SK-N-SH (cell line): ENCODE measurements around the gene GDPD4. TPM values are rescaled to one million over a fixed set of nuclear protein-coding genes. Genes with fewer than 3 reads are reported as not detected.

Experiments used
- CTCF ChIA-PET: fragments of 300-600, 350-600 bp; formaldehyde crosslinking; extraction: SDS; loops from one replicate; lab custom pipeline; 2021; lab: Yijun Ruan, JAX
- POLR2A ChIA-PET: fragments of 350-600 bp; sonication (Branson Sonifier 250); formaldehyde crosslinking; extraction: SDS; loops from one replicate; lab custom pipeline; 2020; ENCODE audit warnings: antibody characterized with exemption, inconsistent platforms; lab: Yijun Ruan, JAX
- DNase-seq: peaks from one replicate; pipeline ENCODE4 v3.0.0; 2012
- H2AFZ ChIP-seq: fragments of 200-600 bp; sonication (generic); 2 replicates; pipeline ENCODE4 v1.8.1; 2016; ENCODE audit warnings: antibody characterized with exemption, mild to moderate bottlenecking, low read depth
- H3F3A ChIP-seq: fragments of 200-600 bp; sonication (generic); replicated peaks from 2 replicates; pipeline ENCODE3; 2016; ENCODE audit warnings: antibody characterized with exemption, mild to moderate bottlenecking; ENCODE audit not compliant: insufficient read depth
- H3K27ac ChIP-seq, 2 experiments: fragments of 200-500 bp in 1 of 2; fragments of 200-600 bp in 1 of 2; sonication (Bioruptor generic) in 1 of 2; sonication (generic), shearing (Covaris generic) in 1 of 2; 2 replicates each; pipeline versions ENCODE4 v1.5.1 to v1.6.1; 2014 to 2016; ENCODE audit warnings: low read depth in 2 of 2, inconsistent platforms in 1 of 2, low read length in 1 of 2, mild to moderate bottlenecking in 1 of 2, mixed read lengths in 1 of 2
- H3K27me3 ChIP-seq: fragments of 200-600 bp; sonication (generic), shearing (Covaris generic); 2 replicates; pipeline ENCODE4 v1.6.1; 2016; ENCODE audit warnings: mixed run types; ENCODE audit not compliant: insufficient read depth
- H3K36me3 ChIP-seq, 2 experiments: fragments of 200-500 bp in 1 of 2; fragments of 200-600 bp in 1 of 2; sonication (Bioruptor generic) in 1 of 2; sonication (generic) in 1 of 2; replicated peaks in 1 of 2; 2 replicates each; pipeline versions ENCODE3 to v1.5.1; 2014 to 2016; ENCODE audit warnings: low read length in 1 of 2, mild to moderate bottlenecking in 1 of 2; ENCODE audit not compliant: insufficient read depth in 2 of 2, control insufficient read depth in 1 of 2
- H3K4me1 ChIP-seq, 2 experiments: fragments of 200-500 bp in 1 of 2; fragments of 200-600 bp in 1 of 2; sonication (Bioruptor generic) in 1 of 2; sonication (generic), shearing (Covaris generic) in 1 of 2; 2 replicates each; pipeline versions ENCODE4 v1.5.1 to v1.6.1; 2014 to 2016; ENCODE audit warnings: low read depth in 1 of 2, low read length in 1 of 2, mixed run types in 1 of 2; ENCODE audit not compliant: insufficient read depth in 2 of 2, control insufficient read depth in 1 of 2
- H3K4me2 ChIP-seq: fragments of 200-600 bp; sonication (generic), shearing (Covaris generic); 2 replicates; pipeline ENCODE4 v1.6.1; 2017; ENCODE audit warnings: mixed run types
- H3K4me3 ChIP-seq, 2 experiments: fragments of 200-500 bp in 1 of 2; fragments of 200-600 bp in 1 of 2; sonication (Bioruptor generic) in 1 of 2; sonication (generic), shearing (Covaris generic) in 1 of 2; 2 replicates each; pipeline versions ENCODE4 v1.5.1 to v1.8.1; 2014 to 2016; ENCODE audit warnings: low read depth in 2 of 2, inconsistent platforms in 1 of 2, low read length in 1 of 2, mild to moderate bottlenecking in 1 of 2, mixed read lengths in 1 of 2, moderate library complexity in 1 of 2
- H3K79me2 ChIP-seq: fragments of 200-600 bp; sonication (generic); 2 replicates; pipeline ENCODE4 v1.8.1; 2017; ENCODE audit warnings: mild to moderate bottlenecking; ENCODE audit not compliant: insufficient read depth
- H3K9ac ChIP-seq: fragments of 200-600 bp; sonication (generic); 2 replicates; pipeline ENCODE4 v1.6.1; 2017; ENCODE audit warnings: mixed run types
- H3K9me2 ChIP-seq: fragments of 200-600 bp; sonication (generic); 2 replicates; pipeline ENCODE4 v1.6.1; 2017; ENCODE audit warnings: mixed run types
- H3K9me3 ChIP-seq: fragments of 200-600 bp; sonication (generic); 2 replicates; pipeline ENCODE4 v1.6.1; 2017; ENCODE audit warnings: mixed run types, mild to moderate bottlenecking, moderate library complexity
- H4K20me1 ChIP-seq: fragments of 200-600 bp; sonication (generic); 2 replicates; pipeline ENCODE4 v1.6.1; 2017; ENCODE audit warnings: mild to moderate bottlenecking, mixed run types; ENCODE audit not compliant: insufficient read depth
- EP300 ChIP-seq, 2 experiments: IDR thresholded peaks; 2 replicates each; pipeline versions ENCODE4 v1.4.0 to v1.6.1; 2012; ENCODE audit warnings: borderline replicate concordance in 1 of 2, low read depth in 1 of 2, low read length in 1 of 2
- EZH2phosphoT487 ChIP-seq: fragments of 200-600 bp; sonication (generic); IDR thresholded peaks from 2 replicates; pipeline ENCODE4 v1.6.1; 2017; ENCODE audit warnings: low read depth, mixed run types, mild to moderate bottlenecking, antibody characterized with exemption, moderate library complexity, borderline replicate concordance
- FOSL2 ChIP-seq: IDR thresholded peaks from 2 replicates; pipeline ENCODE4 v1.4.0; 2012; ENCODE audit warnings: low read depth, mild to moderate bottlenecking, moderate library complexity, borderline replicate concordance
- FOXM1 ChIP-seq: IDR thresholded peaks from 2 replicates; pipeline ENCODE4 v1.4.0; 2012; ENCODE audit warnings: low read depth, mild to moderate bottlenecking
- GATA2 ChIP-seq: sonication (generic); formaldehyde crosslinking; IDR thresholded peaks from 2 replicates; pipeline ENCODE4 v1.5.0; 2020; ENCODE audit warnings: mild to moderate bottlenecking, missing genetic modification reagents
- JUND ChIP-seq: IDR thresholded peaks from 2 replicates; pipeline ENCODE4 v1.4.0; 2012
- NFIC ChIP-seq: IDR thresholded peaks from 2 replicates; pipeline ENCODE4 v1.4.0; 2012; ENCODE audit warnings: borderline replicate concordance
- POLR2AphosphoS5 ChIP-seq: IDR thresholded peaks from 2 replicates; pipeline ENCODE4 v1.6.1; 2012; ENCODE audit warnings: low read depth, low read length
- RAD21 ChIP-seq: IDR thresholded peaks from 2 replicates; pipeline ENCODE4 v1.6.1; 2012; ENCODE audit warnings: mild to moderate bottlenecking, low read length
- RXRA ChIP-seq: IDR thresholded peaks from 2 replicates; pipeline ENCODE4 v1.4.0; 2012; ENCODE audit warnings: low read depth, mild to moderate bottlenecking, borderline replicate concordance
- SIN3A ChIP-seq: IDR thresholded peaks from 2 replicates; pipeline ENCODE4 v1.6.1; 2012; ENCODE audit warnings: low read depth, mild to moderate bottlenecking, low read length, moderate library complexity, borderline replicate concordance
- TAF1 ChIP-seq: IDR thresholded peaks from 2 replicates; pipeline ENCODE4 v1.6.1; 2012; ENCODE audit warnings: low read depth, mild to moderate bottlenecking, low read length, moderate library complexity, borderline replicate concordance
- TCF12 ChIP-seq: IDR thresholded peaks from 2 replicates; pipeline ENCODE4 v1.4.0; 2012
- TEAD4 ChIP-seq: IDR thresholded peaks from 2 replicates; pipeline ENCODE4 v1.4.0; 2012; ENCODE audit warnings: mild to moderate bottlenecking, borderline replicate concordance; ENCODE audit not compliant: insufficient read depth
- YY1 ChIP-seq: IDR thresholded peaks from 2 replicates; pipeline ENCODE4 v1.4.0; 2012; ENCODE audit warnings: low read depth, mild to moderate bottlenecking
- WGBS: methylation state at CpG from one replicate; pipeline ENCODE4 v1.1.6; 2017; ENCODE audit warnings: low lambda C conversion rate; 5-methylcytosine and 5-hydroxymethylcytosine counted together
- polyA plus RNA-seq, 3 experiments: library from polyadenylated mRNA; depleted of rRNA; stranded (reverse); fragments of >200 nt; gene quantifications; 2 replicates each; pipeline ENCODE4 v1.2.3, GENCODE V29; 2012
- TF ChIP-seq, protein P1 (sequence below): IDR thresholded peaks from 2 replicates; pipeline ENCODE4; 2012
- TF ChIP-seq, protein P2 (sequence below): IDR thresholded peaks from 2 replicates; pipeline ENCODE4 v1.6.1; 2012; ENCODE audit warnings: mild to moderate bottlenecking, low read depth, low read length, moderate library complexity

Gene GDPD4
- polyA plus RNA-seq, 1 of the 3 experiments (the other 2 are of a cell fraction) = not detected

GRCh38 chr11:77346906-77347603 lies 45.6 kb upstream of the GDPD4 start:
- Histone ChIP-seq H3K9ac (no peak overlapping the region), H3K27me3 (no peaks in the 10 kb centered on the region), H4K20me1 (no peaks in the 10 kb centered on the region), H3F3A (peaks cover 8% of the 10 kb centered on the region), H3K79me2 (no peaks in the 10 kb centered on the region), H3K36me3 (no peaks in the 10 kb centered on the region), H3K4me2 (0 out of 2 replicates have a peak overlapping the region, but pooled peaks have one; percentile 0), H3K4me3 (no peak overlapping the region), H3K4me1 (peaks cover 0 to 10% of the 10 kb centered on the region in 2 experiments; a peak in 1 of 4 replicates), H3K27ac (peak overlapping the region in 1 of 2 experiments; percentile 60; a peak in 2 of 4 replicates), H3K9me2 (no peaks in the 10 kb centered on the region), H3K9me3 (no peaks in the 10 kb centered on the region), H2AFZ (no peak overlapping the region)
- 69% methylated on average over 2 of the region's 2 CpGs for WGBS
- ChIA-PET CTCF (no interaction called here), POLR2A (no interaction called here)
- TF ChIP-seq NFIC = peak; percentile 41; the same call in 1 of the 2 replicates
- 0 out of 2 replicates have a peak, but pooled peaks have one; percentile 32 for TF ChIP-seq FOSL2
- TF ChIP-seq TEAD4 = 0 out of 2 replicates have a peak, but pooled peaks have one; percentile 51
- no peak for TF ChIP-seq RXRA
- TF ChIP-seq, protein P1, sequence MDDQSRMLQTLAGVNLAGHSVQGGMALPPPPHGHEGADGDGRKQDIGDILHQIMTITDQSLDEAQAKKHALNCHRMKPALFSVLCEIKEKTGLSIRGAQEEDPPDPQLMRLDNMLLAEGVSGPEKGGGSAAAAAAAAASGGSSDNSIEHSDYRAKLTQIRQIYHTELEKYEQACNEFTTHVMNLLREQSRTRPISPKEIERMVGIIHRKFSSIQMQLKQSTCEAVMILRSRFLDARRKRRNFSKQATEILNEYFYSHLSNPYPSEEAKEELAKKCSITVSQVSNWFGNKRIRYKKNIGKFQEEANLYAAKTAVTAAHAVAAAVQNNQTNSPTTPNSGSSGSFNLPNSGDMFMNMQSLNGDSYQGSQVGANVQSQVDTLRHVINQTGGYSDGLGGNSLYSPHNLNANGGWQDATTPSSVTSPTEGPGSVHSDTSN = peak; percentile 69
- 0 out of 2 replicates have a peak, but pooled peaks have one; percentile 22 for TF ChIP-seq POLR2AphosphoS5
- peak; percentile 66 for TF ChIP-seq TCF12
- TF ChIP-seq, protein P2, sequence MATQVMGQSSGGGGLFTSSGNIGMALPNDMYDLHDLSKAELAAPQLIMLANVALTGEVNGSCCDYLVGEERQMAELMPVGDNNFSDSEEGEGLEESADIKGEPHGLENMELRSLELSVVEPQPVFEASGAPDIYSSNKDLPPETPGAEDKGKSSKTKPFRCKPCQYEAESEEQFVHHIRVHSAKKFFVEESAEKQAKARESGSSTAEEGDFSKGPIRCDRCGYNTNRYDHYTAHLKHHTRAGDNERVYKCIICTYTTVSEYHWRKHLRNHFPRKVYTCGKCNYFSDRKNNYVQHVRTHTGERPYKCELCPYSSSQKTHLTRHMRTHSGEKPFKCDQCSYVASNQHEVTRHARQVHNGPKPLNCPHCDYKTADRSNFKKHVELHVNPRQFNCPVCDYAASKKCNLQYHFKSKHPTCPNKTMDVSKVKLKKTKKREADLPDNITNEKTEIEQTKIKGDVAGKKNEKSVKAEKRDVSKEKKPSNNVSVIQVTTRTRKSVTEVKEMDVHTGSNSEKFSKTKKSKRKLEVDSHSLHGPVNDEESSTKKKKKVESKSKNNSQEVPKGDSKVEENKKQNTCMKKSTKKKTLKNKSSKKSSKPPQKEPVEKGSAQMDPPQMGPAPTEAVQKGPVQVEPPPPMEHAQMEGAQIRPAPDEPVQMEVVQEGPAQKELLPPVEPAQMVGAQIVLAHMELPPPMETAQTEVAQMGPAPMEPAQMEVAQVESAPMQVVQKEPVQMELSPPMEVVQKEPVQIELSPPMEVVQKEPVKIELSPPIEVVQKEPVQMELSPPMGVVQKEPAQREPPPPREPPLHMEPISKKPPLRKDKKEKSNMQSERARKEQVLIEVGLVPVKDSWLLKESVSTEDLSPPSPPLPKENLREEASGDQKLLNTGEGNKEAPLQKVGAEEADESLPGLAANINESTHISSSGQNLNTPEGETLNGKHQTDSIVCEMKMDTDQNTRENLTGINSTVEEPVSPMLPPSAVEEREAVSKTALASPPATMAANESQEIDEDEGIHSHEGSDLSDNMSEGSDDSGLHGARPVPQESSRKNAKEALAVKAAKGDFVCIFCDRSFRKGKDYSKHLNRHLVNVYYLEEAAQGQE = 0 out of 2 replicates have a peak, but pooled peaks have one; percentile 11
- peak; percentile 24 to 29; a peak in 2 of 4 replicates for TF ChIP-seq EP300 (IDR thresholded peaks at IDR 0.05; ENCODE audit: borderline replicate concordance in 1 of 2, low read depth in 1 of 2, low read length in 1 of 2)
- TF ChIP-seq EZH2phosphoT487 = no peak
- DNase-seq = no peak

DNA sequence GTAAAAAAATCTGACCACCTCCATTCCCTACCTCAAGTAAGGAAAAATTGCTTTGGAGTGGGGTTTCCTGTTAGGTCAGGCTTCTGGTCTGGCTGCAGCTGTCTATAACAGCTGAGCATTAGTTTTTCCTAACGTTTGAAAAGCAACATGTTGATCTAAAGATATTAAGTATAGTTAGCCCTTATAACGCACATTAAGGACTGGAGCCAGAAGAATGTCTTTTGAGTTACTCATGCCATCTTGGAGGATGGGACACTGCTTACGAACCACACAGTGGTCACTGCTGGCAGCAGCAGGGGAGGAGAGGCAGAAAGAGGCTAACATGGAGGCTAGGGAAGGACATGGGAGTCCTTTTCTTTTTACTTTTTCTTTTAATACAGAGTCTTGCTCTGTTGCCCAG lies 44.1 kb upstream of the GDPD4 start:
- 23% methylated on average over 3 of the region's 3 CpGs for WGBS
- H3K9me3 ChIP-seq = no peaks in the 10 kb centered on the region
- DNase-seq = no peak
- peak overlapping the region in 1 of 2 experiments; percentile 60; a peak in 2 of 4 replicates for H3K27ac ChIP-seq
- H3K27me3 ChIP-seq = no peaks in the 10 kb centered on the region
- H3K4me3 ChIP-seq = no peak overlapping the region
- H3K4me1 ChIP-seq = peaks cover 0 to 10% of the 10 kb centered on the region in 2 experiments; a peak in 1 of 4 replicates
- no peaks in the 10 kb centered on the region for H3K9me2 ChIP-seq
- no peak overlapping the region; the same call in 1 of the 2 replicates for H3K9ac ChIP-seq
- 0 out of 2 replicates have a peak overlapping the region, but pooled peaks have one; percentile 28 for H3K4me2 ChIP-seq
- H3F3A ChIP-seq = peaks cover 8% of the 10 kb centered on the region
- H3K36me3 ChIP-seq = no peaks in the 10 kb centered on the region
- no peaks in the 10 kb centered on the region for H3K79me2 ChIP-seq
- H2AFZ ChIP-seq = no peak overlapping the region; the same call in 1 of the 2 replicates
- CTCF ChIA-PET = no interaction called here
- no peaks in the 10 kb centered on the region for H4K20me1 ChIP-seq
- POLR2A ChIA-PET = no interaction called here
- TF ChIP-seq JUND (peak; percentile 59), TAF1 (no peak), YY1 (peak; percentile 26; the same call in 1 of the 2 replicates), FOXM1 (peak; percentile 64; the same call in 1 of the 2 replicates), RAD21 (no peak), SIN3A (no peak), GATA2 (CRISPR knock-in tag) (no peak)
- TF ChIP-seq, protein P2 = no peak
